ENCODE results near the gene GGN. TPM values are rescaled to one million over a fixed set of nuclear protein-coding genes. Genes with fewer than 3 reads are reported as not detected.
"Not testable (repeated sequence)": the region's sequence is repeated elsewhere in the genome, so short reads cannot be mapped to it uniquely, and the experiment has no call there.

The GGN gene
- total and polyA plus RNA-seq, 4 donors: 0.28 to 1.9 (median 1.3) TPM; not detected in 1

DNA sequence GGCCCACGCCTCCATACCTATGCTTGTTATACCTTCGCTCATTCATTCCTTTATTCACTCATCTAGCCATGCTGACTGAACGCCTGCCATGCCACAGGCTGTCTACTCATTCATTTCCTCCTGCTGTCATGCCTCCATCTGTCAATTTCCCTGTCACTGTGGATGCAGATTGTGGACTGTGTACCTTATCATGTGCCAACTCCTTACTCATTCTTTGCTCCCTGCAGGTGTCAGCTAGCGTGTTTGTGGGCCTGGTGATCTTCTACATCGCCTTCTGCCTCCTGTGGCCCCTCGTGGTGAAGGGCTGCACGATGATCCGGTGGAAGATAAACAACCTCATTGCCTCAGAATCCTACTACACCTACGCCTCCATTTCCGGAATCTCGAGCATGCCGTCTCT lies 17.5 kb downstream of the GGN start:
- Histone ChIP-seq H3K27ac (ENCODE audit: low read depth, low read length) (no peak overlapping the region), H3K4me3 (ENCODE audit: low read depth, low read length) (no peak overlapping the region), H3K9me3 (ENCODE audit: control insufficient read depth, insufficient read depth, low read length) (no peaks in the 10 kb centered on the region), H3K36me3 (ENCODE audit: control insufficient read depth, insufficient read depth, low read length) (no peaks in the 10 kb centered on the region), H3K4me1 (ENCODE audit: control insufficient read depth, insufficient read depth, low read length) (peaks cover 5% of the 10 kb centered on the region), H3K27me3 (ENCODE audit: control insufficient read depth, insufficient read depth, low read length) (no peaks in the 10 kb centered on the region)
- peak in 1 of 6 donors; percentile 49 for DNase-seq (ENCODE audit: low read depth in 4 of 6, low spot score in 6 of 6)
- WGBS (ENCODE audit: insufficient coverage): 76% methylated on average over 12 of the region's 12 CpGs

- no peak for DNase-seq (ENCODE audit: low read depth in 4 of 6, low spot score in 6 of 6)
- 90% methylated on average over 2 of the region's 2 CpGs for WGBS (ENCODE audit: insufficient coverage)
Measured at GRCh38 chr19:38369584-38369983, 18.2 kb downstream of the GGN start.

GRCh38 chr19:38367041-38367440 lies 20.8 kb downstream of the GGN start:
- H3K4me1 ChIP-seq (ENCODE audit: control insufficient read depth, insufficient read depth, low read length): peaks cover 10% of the 10 kb centered on the region
- H3K36me3 ChIP-seq (ENCODE audit: control insufficient read depth, insufficient read depth, low read length): no peaks in the 10 kb centered on the region
- H3K27ac ChIP-seq (ENCODE audit: low read depth, low read length): no peak overlapping the region
- H3K9me3 ChIP-seq (ENCODE audit: control insufficient read depth, insufficient read depth, low read length): no peaks in the 10 kb centered on the region
- peaks cover 8% of the 10 kb centered on the region for H3K27me3 ChIP-seq (ENCODE audit: control insufficient read depth, insufficient read depth, low read length)
- WGBS (ENCODE audit: insufficient coverage): 78% methylated on average over 12 of the region's 12 CpGs
- no peak overlapping the region for H3K4me3 ChIP-seq (ENCODE audit: low read depth, low read length)
- DNase-seq (ENCODE audit: low read depth in 4 of 6, low spot score in 6 of 6): no peak

More at GRCh38 chr19:38369584-38369983, 18.2 kb downstream of the GGN start:
- Histone ChIP-seq H3K27ac (ENCODE audit: low read depth, low read length) (no peak overlapping the region), H3K36me3 (ENCODE audit: control insufficient read depth, insufficient read depth, low read length) (no peaks in the 10 kb centered on the region), H3K4me1 (ENCODE audit: control insufficient read depth, insufficient read depth, low read length) (peaks cover 4% of the 10 kb centered on the region), H3K4me3 (ENCODE audit: low read depth, low read length) (no peak overlapping the region), H3K9me3 (ENCODE audit: control insufficient read depth, insufficient read depth, low read length) (no peaks in the 10 kb centered on the region), H3K27me3 (ENCODE audit: control insufficient read depth, insufficient read depth, low read length) (no peaks in the 10 kb centered on the region)

DNA sequence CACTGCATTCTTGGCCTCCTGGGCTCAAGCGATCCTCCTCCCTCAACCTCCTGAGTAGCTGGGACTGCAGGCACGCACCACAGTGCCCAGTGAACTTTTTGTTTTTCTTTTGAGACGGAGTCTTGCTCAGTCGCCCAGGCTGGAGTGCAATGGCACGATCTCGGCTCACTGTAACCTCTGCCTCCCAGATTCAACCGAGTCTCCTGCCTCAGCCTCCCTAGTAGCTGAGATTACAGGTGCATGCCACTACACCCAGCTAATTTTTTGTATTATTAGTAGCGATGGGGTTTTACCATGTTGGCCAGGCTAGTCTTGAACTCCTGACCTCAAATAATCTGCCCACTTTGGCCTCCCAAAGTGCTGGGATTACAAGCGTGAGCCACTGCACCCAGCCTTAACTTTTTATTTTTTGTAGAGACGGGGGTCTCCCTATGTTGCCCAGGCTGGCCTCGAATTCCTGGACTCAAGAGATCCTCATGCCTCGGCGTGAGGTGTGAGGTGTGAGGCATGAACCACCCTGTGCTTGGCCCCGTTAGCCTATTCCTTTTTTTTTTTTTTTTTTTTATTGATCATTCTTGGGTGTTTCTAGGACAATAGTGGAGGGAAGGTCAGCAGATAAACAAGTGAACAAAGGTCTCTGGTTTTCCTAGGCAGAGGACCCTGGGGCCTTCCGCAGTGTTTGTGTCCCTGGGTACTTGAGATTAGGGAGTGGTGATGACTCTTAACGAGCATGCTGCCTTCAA lies 24.7 kb downstream of the GGN start:
- not testable (repeated sequence) for DNase-seq (ENCODE audit: low read depth in 4 of 6, low spot score in 6 of 6); H3K36me3 ChIP-seq (ENCODE audit: control insufficient read depth, insufficient read depth, low read length); H3K9me3 ChIP-seq (ENCODE audit: control insufficient read depth, insufficient read depth, low read length); H3K27ac ChIP-seq (ENCODE audit: low read depth, low read length)
- Histone ChIP-seq H3K4me1 (ENCODE audit: control insufficient read depth, insufficient read depth, low read length) (peaks cover 18% of the 10 kb centered on the region), H3K27me3 (ENCODE audit: control insufficient read depth, insufficient read depth, low read length) (peaks cover 26% of the 10 kb centered on the region), H3K4me3 (ENCODE audit: low read depth, low read length) (peak overlapping the region; percentile 55)
- WGBS (ENCODE audit: insufficient coverage): 62% methylated on average over 3 of the region's 16 CpGs

- Histone ChIP-seq H3K27me3 (ENCODE audit: control insufficient read depth, insufficient read depth, low read length) (peaks cover 26% of the 10 kb centered on the region), H3K36me3 (ENCODE audit: control insufficient read depth, insufficient read depth, low read length) (no peaks in the 10 kb centered on the region), H3K4me1 (ENCODE audit: control insufficient read depth, insufficient read depth, low read length) (peaks cover 18% of the 10 kb centered on the region), H3K27ac (ENCODE audit: low read depth, low read length) (no peak overlapping the region), H3K9me3 (ENCODE audit: control insufficient read depth, insufficient read depth, low read length) (no peaks in the 10 kb centered on the region), H3K4me3 (ENCODE audit: low read depth, low read length) (peak overlapping the region; percentile 55)
- peak in 2 of 6 donors; percentile 26 to 55 for DNase-seq (ENCODE audit: low read depth in 4 of 6, low spot score in 6 of 6)
- 2% methylated on average over 64 of the region's 68 CpGs for WGBS (ENCODE audit: insufficient coverage)
Measured at GRCh38 chr19:38362076-38362945, 25.5 kb downstream of the GGN start.

- H3K9me3 ChIP-seq (ENCODE audit: control insufficient read depth, insufficient read depth, low read length): no peaks in the 10 kb centered on the region
- no peak overlapping the region for H3K27ac ChIP-seq (ENCODE audit: low read depth, low read length)
- H3K4me3 ChIP-seq (ENCODE audit: low read depth, low read length): peak overlapping the region; percentile 55
- H3K27me3 ChIP-seq (ENCODE audit: control insufficient read depth, insufficient read depth, low read length): peaks cover 26% of the 10 kb centered on the region
- H3K4me1 ChIP-seq (ENCODE audit: control insufficient read depth, insufficient read depth, low read length): peaks cover 18% of the 10 kb centered on the region
- WGBS (ENCODE audit: insufficient coverage): 0% methylated on average over 36 of the region's 37 CpGs
- DNase-seq (ENCODE audit: low read depth in 4 of 6, low spot score in 6 of 6): peak in 4 of 6 donors; percentile 40 to 94 (median 72)
- no peaks in the 10 kb centered on the region for H3K36me3 ChIP-seq (ENCODE audit: control insufficient read depth, insufficient read depth, low read length)
Measured at GRCh38 chr19:38361633-38362075, 26.2 kb downstream of the GGN start.

GRCh38 chr19:38360839-38361631 lies 26.8 kb downstream of the GGN start:
- Histone ChIP-seq H3K4me3 (ENCODE audit: low read depth, low read length) (peak overlapping the region; percentile 55), H3K27me3 (ENCODE audit: control insufficient read depth, insufficient read depth, low read length) (peaks cover 29% of the 10 kb centered on the region), H3K4me1 (ENCODE audit: control insufficient read depth, insufficient read depth, low read length) (peaks cover 18% of the 10 kb centered on the region), H3K27ac (ENCODE audit: low read depth, low read length) (no peak overlapping the region), H3K9me3 (ENCODE audit: control insufficient read depth, insufficient read depth, low read length) (no peaks in the 10 kb centered on the region), H3K36me3 (ENCODE audit: control insufficient read depth, insufficient read depth, low read length) (no peaks in the 10 kb centered on the region)
- WGBS (ENCODE audit: insufficient coverage): 26% methylated on average over 21 of the region's 23 CpGs
- DNase-seq (ENCODE audit: low read depth in 4 of 6, low spot score in 6 of 6): no peak

DNA sequence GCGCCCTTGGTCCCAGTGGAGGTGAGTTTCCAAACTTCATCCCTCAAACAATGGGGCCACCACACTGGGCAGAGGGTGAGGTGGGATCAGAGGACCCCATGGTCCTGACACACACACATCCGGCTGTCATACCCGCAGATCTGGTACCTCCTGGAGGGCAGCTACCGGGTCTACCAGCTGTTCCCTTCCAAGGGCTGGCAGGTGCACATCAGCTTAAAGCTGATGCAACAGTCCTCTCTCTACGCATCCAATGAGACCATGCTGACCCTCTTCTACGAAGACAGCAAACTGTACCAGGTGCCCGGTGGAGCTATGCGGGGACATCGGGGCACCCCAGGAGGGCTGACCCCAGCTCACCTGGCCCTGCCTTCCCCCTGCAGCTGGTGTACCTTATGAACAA lies 27.5 kb downstream of the GGN start:
- peaks cover 18% of the 10 kb centered on the region for H3K4me1 ChIP-seq (ENCODE audit: control insufficient read depth, insufficient read depth, low read length)
- no peak for DNase-seq (ENCODE audit: low read depth in 4 of 6, low spot score in 6 of 6)
- H3K27me3 ChIP-seq (ENCODE audit: control insufficient read depth, insufficient read depth, low read length): peaks cover 29% of the 10 kb centered on the region
- no peak overlapping the region for H3K4me3 ChIP-seq (ENCODE audit: low read depth, low read length)
- H3K27ac ChIP-seq (ENCODE audit: low read depth, low read length): no peak overlapping the region
- no peaks in the 10 kb centered on the region for H3K36me3 ChIP-seq (ENCODE audit: control insufficient read depth, insufficient read depth, low read length)
- no peaks in the 10 kb centered on the region for H3K9me3 ChIP-seq (ENCODE audit: control insufficient read depth, insufficient read depth, low read length)
- WGBS (ENCODE audit: insufficient coverage): 86% methylated on average over 8 of the region's 9 CpGs
